Epithelial cell of proximal tubule (primary cell): ENCODE results near the gene SLC44A1. TPM values are rescaled to one million over a fixed set of nuclear protein-coding genes. Genes with fewer than 3 reads are reported as not detected.

ENCODE experiments used
- DNase-seq: peaks from one replicate; pipeline ENCODE4 v3.0.0-alpha.2; 2011; ENCODE audit warnings: low read depth
- H3K4me3 ChIP-seq: 2 replicates; pipeline ENCODE4 v1.5.1; 2011; ENCODE audit warnings: low read depth, mild to moderate bottlenecking, low read length
- total RNA-seq: library from RNA; depleted of rRNA; stranded (reverse); fragments of >200 nt; gene quantifications from 2 replicates; pipeline ENCODE4 v1.2.3, GENCODE V29; 2015
- TF ChIP-seq, protein P1 (sequence below): conservative IDR thresholded peaks from 2 replicates; pipeline ENCODE4 v1.5.1; 2012; ENCODE audit warnings: low read depth, mild to moderate bottlenecking, low read length

Gene SLC44A1
- total RNA-seq, 1 donor from 2014 or later = 21.2 TPM

DNA sequence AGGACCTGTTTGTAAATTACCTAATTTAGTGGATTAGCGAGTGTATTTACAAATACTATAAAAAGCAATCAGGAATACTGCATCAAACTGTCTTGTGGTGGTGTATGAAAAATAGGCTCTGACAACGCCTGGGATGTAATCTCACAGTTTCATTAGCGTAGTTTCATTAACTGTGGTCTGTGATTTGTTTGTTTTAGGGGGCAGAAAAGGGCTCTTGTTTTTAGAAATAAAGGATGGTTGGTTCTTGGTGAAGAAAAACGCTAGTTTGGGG is 1.4 kb downstream of the SLC44A1 start:
- H3K4me3 ChIP-seq = peak overlapping the region; percentile 70
- TF ChIP-seq, protein P1, sequence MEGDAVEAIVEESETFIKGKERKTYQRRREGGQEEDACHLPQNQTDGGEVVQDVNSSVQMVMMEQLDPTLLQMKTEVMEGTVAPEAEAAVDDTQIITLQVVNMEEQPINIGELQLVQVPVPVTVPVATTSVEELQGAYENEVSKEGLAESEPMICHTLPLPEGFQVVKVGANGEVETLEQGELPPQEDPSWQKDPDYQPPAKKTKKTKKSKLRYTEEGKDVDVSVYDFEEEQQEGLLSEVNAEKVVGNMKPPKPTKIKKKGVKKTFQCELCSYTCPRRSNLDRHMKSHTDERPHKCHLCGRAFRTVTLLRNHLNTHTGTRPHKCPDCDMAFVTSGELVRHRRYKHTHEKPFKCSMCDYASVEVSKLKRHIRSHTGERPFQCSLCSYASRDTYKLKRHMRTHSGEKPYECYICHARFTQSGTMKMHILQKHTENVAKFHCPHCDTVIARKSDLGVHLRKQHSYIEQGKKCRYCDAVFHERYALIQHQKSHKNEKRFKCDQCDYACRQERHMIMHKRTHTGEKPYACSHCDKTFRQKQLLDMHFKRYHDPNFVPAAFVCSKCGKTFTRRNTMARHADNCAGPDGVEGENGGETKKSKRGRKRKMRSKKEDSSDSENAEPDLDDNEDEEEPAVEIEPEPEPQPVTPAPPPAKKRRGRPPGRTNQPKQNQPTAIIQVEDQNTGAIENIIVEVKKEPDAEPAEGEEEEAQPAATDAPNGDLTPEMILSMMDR = no peak
- no peak for DNase-seq

DNA sequence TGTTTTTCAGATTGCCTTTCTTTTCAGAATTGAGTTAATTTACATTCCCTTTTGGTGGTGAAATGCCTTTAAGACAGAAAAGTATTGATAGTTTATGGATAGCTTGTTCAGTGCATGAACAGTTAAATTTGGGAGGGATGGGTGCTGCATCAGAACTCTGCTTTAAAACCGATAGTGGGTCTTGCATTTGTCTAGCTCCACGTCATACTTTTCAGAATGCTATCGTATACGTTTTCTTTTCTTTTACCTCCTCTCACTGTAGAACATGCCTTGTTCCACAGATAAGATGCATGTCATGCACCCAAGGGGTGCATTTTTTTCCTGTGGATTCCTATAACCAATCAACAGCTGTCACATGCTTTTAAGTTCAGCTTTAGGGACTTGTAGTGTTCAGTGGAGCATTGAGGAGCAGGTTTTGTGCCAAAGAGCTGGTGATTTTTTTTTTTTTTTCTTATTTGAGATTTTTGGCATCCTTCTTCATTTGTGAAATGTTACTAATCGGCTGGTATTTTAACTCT is 2.3 kb downstream of the SLC44A1 start:
- peak overlapping the region; percentile 12 for H3K4me3 ChIP-seq
- TF ChIP-seq, protein P1 = no peak
- DNase-seq = no peak

GRCh38 chr9:105248691-105249090 is 4.2 kb downstream of the SLC44A1 start:
- TF ChIP-seq, protein P1 = no peak
- H3K4me3 ChIP-seq = no peak overlapping the region
- no peak for DNase-seq

DNA sequence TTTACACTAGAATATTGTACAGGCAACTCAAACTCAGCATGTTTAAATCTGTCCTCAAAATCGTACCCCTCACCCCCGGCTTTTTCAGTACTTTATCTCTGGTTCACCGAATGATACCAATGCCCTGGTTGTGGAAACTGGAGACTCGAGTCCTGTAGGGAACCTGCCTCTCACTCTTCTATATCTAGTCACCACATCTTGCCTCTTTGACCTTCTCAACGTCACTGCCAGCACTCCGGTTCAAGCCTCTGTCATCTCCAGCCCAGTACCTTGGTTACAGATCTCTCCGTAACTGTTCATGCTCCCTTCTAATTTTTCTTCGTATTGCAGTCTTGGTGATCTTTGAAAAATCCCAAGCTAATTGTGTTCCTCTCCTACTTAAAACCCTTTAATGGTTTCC is 6.7 kb downstream of the SLC44A1 start:
- TF ChIP-seq, protein P1 = no peak
- H3K4me3 ChIP-seq = no peak overlapping the region
- DNase-seq = no peak

GRCh38 chr9:105251733-105252404 is 7.4 kb downstream of the SLC44A1 start:
- H3K4me3 ChIP-seq = no peak overlapping the region
- DNase-seq = no peak
- TF ChIP-seq, protein P1 = no peak

DNA sequence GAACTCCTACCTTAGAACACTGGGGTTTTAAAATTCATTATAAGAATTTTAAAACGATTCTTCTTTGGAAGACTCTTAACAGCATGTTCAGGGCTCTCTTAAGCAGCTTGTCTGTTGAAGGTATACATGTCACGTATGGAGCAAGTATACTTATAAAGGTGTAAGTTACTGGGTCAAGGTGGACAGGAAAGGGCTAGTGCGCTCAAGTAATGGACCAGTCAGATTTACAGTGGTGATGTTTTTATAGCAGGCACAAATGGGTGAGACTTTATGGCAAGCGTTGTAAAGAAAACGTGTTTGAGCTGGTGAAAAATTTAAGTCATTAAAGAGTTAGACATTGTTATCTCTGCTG is 7.9 kb downstream of the SLC44A1 start:
- H3K4me3 ChIP-seq = no peak overlapping the region
- TF ChIP-seq, protein P1 = no peak
- no peak for DNase-seq

GRCh38 chr9:105254226-105254625 is 9.8 kb downstream of the SLC44A1 start:
- no peak for DNase-seq
- TF ChIP-seq, protein P1 = no peak
- H3K4me3 ChIP-seq = no peak overlapping the region
